Parathyroid adenoma (tissue), 2 donors: ENCODE measurements around the gene UBE2E1.
A peak's percentile ranks its signal among the peaks of the same experiment; 100 is the strongest.
"Not testable (repeated sequence)": the region's sequence is repeated elsewhere in the genome, so short reads cannot be mapped to it uniquely, and the experiment has no call there.

Source experiments
- H2AFZ ChIP-seq: fragments of 300-600 bp; sonication (generic); one replicate; pipeline ENCODE4 v1.7.0; 2017; ENCODE audit warnings: antibody characterized with exemption, mild to moderate bottlenecking
- H3K27ac ChIP-seq: fragments of 300-600 bp; sonication (generic); one replicate; pipeline ENCODE4 v1.7.0; 2017
- H3K27me3 ChIP-seq: fragments of 300-600 bp; sonication (generic); one replicate; pipeline ENCODE4 v1.7.0; 2017; ENCODE audit warnings: low read length; ENCODE audit not compliant: control insufficient read depth, insufficient read depth
- H3K36me3 ChIP-seq: fragments of 300-600 bp; sonication (generic); one replicate; pipeline ENCODE4 v1.7.0; 2017; ENCODE audit warnings: low read length; ENCODE audit not compliant: control insufficient read depth, insufficient read depth
- H3K4me1 ChIP-seq: fragments of 300-600 bp; sonication (generic); one replicate; pipeline ENCODE4 v1.7.0; 2017; ENCODE audit warnings: control low read depth
- H3K4me2 ChIP-seq: fragments of 300-600 bp; sonication (generic); one replicate; pipeline ENCODE4 v1.7.0; 2017; ENCODE audit warnings: low read length
- H3K4me3 ChIP-seq: fragments of 300-600 bp; sonication (generic); one replicate; pipeline ENCODE4 v1.7.0; 2017; ENCODE audit warnings: low read depth, low read length
- H3K79me2 ChIP-seq: fragments of 300-600 bp; sonication (generic); one replicate; pipeline ENCODE4 v1.7.0; 2017; ENCODE audit warnings: control low read depth
- H3K9ac ChIP-seq: fragments of 300-600 bp; sonication (generic); one replicate; pipeline ENCODE4 v1.7.0; 2017; ENCODE audit warnings: mild to moderate bottlenecking
- H3K9me3 ChIP-seq: fragments of 300-600 bp; sonication (generic); one replicate; pipeline ENCODE4 v1.7.0; 2017; ENCODE audit warnings: low read length; ENCODE audit not compliant: control insufficient read depth
- TF ChIP-seq, protein P1 (sequence below): fragments of 300-600 bp; sonication (generic); IDR thresholded peaks from one replicate; pipeline ENCODE4 v1.7.0; 2017; ENCODE audit warnings: antibody characterized with exemption, mild to moderate bottlenecking
- donor health status: primary hyperparathyroidism.

Gene UBE2E1

GRCh38 chr3:23911397-23911796 is 105.6 kb downstream of the UBE2E1 start:
- Histone ChIP-seq H3K27me3 (no peaks in the 10 kb centered on the region), H2AFZ (no peak overlapping the region), H3K9ac (no peak overlapping the region), H3K79me2 (peaks cover 10% of the 10 kb centered on the region), H3K4me2 (no peak overlapping the region), H3K9me3 (no peaks in the 10 kb centered on the region), H3K4me1 (peaks cover 4% of the 10 kb centered on the region), H3K36me3 (no peaks in the 10 kb centered on the region), H3K4me3 (no peak overlapping the region), H3K27ac (no peak overlapping the region)
- TF ChIP-seq, protein P1, sequence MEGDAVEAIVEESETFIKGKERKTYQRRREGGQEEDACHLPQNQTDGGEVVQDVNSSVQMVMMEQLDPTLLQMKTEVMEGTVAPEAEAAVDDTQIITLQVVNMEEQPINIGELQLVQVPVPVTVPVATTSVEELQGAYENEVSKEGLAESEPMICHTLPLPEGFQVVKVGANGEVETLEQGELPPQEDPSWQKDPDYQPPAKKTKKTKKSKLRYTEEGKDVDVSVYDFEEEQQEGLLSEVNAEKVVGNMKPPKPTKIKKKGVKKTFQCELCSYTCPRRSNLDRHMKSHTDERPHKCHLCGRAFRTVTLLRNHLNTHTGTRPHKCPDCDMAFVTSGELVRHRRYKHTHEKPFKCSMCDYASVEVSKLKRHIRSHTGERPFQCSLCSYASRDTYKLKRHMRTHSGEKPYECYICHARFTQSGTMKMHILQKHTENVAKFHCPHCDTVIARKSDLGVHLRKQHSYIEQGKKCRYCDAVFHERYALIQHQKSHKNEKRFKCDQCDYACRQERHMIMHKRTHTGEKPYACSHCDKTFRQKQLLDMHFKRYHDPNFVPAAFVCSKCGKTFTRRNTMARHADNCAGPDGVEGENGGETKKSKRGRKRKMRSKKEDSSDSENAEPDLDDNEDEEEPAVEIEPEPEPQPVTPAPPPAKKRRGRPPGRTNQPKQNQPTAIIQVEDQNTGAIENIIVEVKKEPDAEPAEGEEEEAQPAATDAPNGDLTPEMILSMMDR: no peak

GRCh38 chr3:23912335-23912734 is 106.6 kb downstream of the UBE2E1 start:
- H3K4me3 ChIP-seq: not testable (repeated sequence)

GRCh38 chr3:23913182-23913581 is 107.4 kb downstream of the UBE2E1 start:
- TF ChIP-seq, protein P1: no peak
- peaks cover 22% of the 10 kb centered on the region for H3K79me2 ChIP-seq
- no peak overlapping the region for H3K9ac ChIP-seq
- H3K36me3 ChIP-seq: no peaks in the 10 kb centered on the region
- no peak overlapping the region for H3K4me2 ChIP-seq
- H3K4me3 ChIP-seq: no peak overlapping the region
- no peaks in the 10 kb centered on the region for H3K27me3 ChIP-seq
- no peak overlapping the region for H2AFZ ChIP-seq
- H3K9me3 ChIP-seq: no peaks in the 10 kb centered on the region
- H3K27ac ChIP-seq: no peak overlapping the region
- peaks cover 7% of the 10 kb centered on the region for H3K4me1 ChIP-seq

More at GRCh38 chr3:23912335-23912734, 106.6 kb downstream of the UBE2E1 start:
- H3K4me2 ChIP-seq, H3K27me3 ChIP-seq, H2AFZ ChIP-seq, H3K4me1 ChIP-seq, H3K9ac ChIP-seq, H3K9me3 ChIP-seq, H3K36me3 ChIP-seq, H3K27ac ChIP-seq: not testable (repeated sequence)
- peaks cover 15% of the 10 kb centered on the region for H3K79me2 ChIP-seq

GRCh38 chr3:23913873-23914743 is 108.4 kb downstream of the UBE2E1 start:
- no peaks in the 10 kb centered on the region for H3K9me3 ChIP-seq
- TF ChIP-seq, protein P1: no peak

DNA sequence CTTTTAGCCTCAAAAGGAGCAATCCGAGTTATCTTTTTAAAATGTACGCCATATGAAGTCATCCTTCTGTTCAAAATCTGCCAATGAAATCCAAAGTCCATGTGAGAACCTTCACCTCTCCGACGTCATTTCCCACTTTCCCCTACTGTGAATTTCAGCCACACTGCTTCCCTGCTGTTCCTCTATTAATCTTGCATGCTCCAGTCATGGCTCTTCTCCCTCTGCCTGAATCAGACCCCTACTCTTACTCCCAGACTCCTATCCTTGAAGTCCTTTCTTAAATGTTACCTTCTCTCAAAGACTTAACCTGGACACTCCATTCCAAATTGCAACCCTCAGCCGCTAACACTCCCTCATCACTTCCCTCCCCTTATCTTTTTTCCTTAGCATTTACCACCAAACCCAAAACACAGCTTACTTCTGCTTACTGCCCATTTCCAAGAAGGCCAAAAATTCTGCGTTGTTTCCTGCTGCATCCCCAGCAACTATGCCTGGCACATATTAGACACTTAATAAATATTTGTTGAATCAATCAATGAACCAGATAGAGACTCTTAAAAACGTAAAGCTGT is 109.9 kb downstream of the UBE2E1 start:
- Histone ChIP-seq H2AFZ (peak overlapping the region; percentile 97), H3K9ac (no peak overlapping the region), H3K36me3 (no peaks in the 10 kb centered on the region), H3K27me3 (no peaks in the 10 kb centered on the region), H3K4me2 (peak overlapping the region; percentile 92), H3K4me3 (peak overlapping the region; percentile 80), H3K79me2 (peaks cover 23% of the 10 kb centered on the region), H3K27ac (no peak overlapping the region), H3K9me3 (no peaks in the 10 kb centered on the region), H3K4me1 (peaks cover 11% of the 10 kb centered on the region)
- TF ChIP-seq, protein P1: no peak

More at GRCh38 chr3:23913873-23914743, 108.4 kb downstream of the UBE2E1 start:
- peak overlapping the region; percentile 92 for H3K4me2 ChIP-seq
- no peak overlapping the region for H3K9ac ChIP-seq
- H3K4me3 ChIP-seq: no peak overlapping the region
- H3K36me3 ChIP-seq: no peaks in the 10 kb centered on the region
- peaks cover 23% of the 10 kb centered on the region for H3K79me2 ChIP-seq
- no peaks in the 10 kb centered on the region for H3K27me3 ChIP-seq
- H2AFZ ChIP-seq: no peak overlapping the region
- no peak overlapping the region for H3K27ac ChIP-seq
- H3K4me1 ChIP-seq: peaks cover 11% of the 10 kb centered on the region
